GM03348 (cell line): ENCODE data around the gene NTM.

ENCODE experiments used
- DNase-seq: peaks from one replicate; pipeline ENCODE4 v3.0.0; 2012; ENCODE audit warnings: low spot score

NTM gene

GRCh38 chr11:131917634-131918384 is 547.4 kb downstream of the NTM start:
- DNase-seq = no peak

DNA sequence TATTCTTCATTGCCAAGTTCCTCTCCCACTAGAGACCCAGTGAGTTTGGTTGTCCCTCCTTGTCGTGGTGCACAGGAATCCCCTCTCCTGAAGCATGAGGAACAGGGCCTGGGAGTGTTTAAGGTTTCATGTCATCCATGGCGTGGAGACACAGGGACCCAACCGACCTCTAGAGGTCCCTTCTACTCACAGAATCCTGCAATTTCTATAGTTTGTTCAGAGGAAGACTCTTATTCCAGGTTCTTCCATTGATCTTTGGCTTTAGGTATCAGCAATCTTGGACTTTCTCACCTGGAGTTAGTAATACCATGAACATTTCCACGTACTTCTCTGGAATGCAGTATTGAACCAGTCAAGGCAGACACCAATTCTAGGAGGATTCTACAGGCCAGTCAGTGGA is 548.2 kb downstream of the NTM start:
- no peak for DNase-seq

- no peak for DNase-seq
Observed at GRCh38 chr11:131922220-131922619, 551.8 kb downstream of the NTM start.

GRCh38 chr11:131923309-131923708 is 552.9 kb downstream of the NTM start:
- no peak for DNase-seq

DNA sequence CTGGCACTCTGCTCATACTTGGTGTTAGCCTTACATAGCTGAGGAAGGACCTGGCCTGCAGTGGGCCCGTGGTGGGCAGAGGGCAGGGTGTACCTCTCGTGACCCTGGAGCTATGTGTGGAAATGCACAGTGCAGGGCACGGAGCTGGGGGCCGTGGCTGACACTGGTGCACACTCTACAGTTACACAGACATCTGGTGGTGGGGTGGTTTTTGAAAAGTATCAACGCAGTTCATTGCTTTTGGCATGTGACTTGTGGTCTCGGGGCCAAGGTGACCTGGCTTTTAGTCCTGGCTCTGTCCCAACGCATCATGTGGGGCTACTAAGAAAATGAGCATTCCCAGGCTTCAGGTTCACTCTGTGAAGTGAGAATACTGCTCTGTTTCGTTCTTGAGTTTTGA is 553.6 kb downstream of the NTM start:
- DNase-seq = no peak

DNA sequence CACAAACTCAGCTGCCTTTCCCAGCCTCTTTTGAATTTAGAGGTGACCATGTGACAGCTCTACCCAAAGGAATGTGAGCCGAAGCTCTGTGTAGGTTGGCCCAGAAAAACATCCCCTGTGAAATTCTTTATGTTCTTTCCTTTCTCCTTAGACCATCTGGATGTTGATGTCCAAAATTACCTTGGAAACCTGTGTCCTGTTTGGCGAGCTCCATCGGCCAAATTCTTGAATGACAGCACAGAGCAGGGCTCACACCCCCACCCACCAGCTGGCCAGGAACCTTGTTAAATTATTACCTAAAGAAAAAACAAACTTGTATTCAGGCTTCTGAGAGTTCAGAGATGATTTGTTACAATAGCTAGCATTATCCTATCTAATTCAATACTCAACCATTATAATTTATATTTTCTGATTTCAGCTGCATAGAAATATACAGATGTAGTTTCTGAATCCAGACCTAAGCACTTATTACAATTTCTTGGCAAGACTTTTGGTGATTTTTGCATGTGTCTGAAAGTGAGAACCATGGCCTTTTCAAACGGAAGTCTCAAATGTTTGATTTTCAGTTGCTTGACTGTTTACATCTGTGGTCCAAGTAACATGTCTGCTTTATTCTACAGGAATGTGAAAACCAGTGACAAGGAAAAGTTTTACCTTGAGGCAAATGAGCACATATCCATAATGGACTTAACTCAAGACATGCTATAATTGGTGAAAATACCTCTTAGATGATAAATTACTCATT is 554.2 kb downstream of the NTM start:
- peak; percentile 40 for DNase-seq

- DNase-seq = no peak
Observed at GRCh38 chr11:131925829-131926228, 555.4 kb downstream of the NTM start.

GRCh38 chr11:131928992-131929391 is 558.6 kb downstream of the NTM start:
- DNase-seq = no peak

DNA sequence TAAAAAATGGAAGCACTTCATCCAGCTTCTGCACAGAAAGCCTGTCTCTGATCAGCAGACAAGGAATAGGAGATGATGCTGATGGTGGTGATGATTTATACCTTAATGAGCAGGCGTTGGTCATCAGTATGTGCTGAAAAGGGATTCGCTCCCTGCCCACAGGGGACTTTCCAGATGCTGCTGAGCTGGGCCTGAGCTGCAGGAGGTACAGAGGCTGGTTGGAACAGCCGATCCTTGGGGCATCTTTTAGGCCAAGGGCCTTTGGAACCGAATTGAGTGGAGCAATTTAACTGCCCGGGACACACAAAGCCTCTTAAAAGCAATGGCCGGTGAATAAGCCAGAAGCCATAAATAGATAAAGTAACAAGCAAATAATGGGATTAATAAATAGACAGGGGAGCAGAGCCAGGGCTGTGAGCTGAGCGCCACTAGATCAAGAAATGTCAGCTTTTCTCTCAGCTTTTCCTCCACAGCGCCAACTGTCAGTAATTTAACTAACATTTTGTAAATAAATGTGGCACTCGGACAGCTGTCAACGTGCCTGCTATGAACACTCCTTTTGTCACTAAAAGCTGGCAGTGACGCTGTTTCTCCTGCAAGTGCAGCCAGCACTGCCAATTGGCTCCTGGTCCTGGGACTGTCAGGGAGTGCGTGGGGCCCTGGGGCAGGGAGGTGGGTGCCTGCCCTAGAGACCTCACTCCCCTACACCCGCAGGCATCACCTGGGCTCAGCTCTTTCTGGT is 562.3 kb downstream of the NTM start:
- no peak for DNase-seq

DNA sequence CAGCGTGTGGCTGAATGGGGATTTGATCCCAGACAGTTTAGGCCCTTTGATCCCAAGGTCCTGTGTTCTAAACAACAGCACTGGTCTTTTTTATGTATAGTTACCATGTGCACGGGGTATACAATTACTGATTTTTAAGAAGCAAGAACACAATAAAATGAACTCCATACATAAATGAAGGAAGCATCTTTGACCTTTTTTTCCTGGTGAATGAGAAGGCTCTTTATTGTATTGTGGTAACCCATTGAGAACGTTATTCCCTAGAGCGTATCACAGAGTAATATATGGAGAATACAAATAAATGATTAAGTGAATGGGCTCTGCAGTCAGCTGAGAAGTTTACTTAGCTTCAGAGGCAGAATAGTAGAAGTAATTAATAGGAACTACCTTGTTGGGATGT is 563.6 kb downstream of the NTM start:
- DNase-seq = no peak

- no peak for DNase-seq
Observed at GRCh38 chr11:131938351-131938751, 567.9 kb downstream of the NTM start.

GRCh38 chr11:131940126-131940525 is 569.7 kb downstream of the NTM start:
- DNase-seq = no peak

GRCh38 chr11:131942878-131943277 is 572.5 kb downstream of the NTM start:
- no peak for DNase-seq

- no peak for DNase-seq
Observed at GRCh38 chr11:131943295-131943694, 572.9 kb downstream of the NTM start.

- peak; percentile 44 for DNase-seq
Observed at GRCh38 chr11:131944736-131945135, 574.3 kb downstream of the NTM start.

GRCh38 chr11:131945706-131946105 is 575.3 kb downstream of the NTM start:
- no peak for DNase-seq

DNA sequence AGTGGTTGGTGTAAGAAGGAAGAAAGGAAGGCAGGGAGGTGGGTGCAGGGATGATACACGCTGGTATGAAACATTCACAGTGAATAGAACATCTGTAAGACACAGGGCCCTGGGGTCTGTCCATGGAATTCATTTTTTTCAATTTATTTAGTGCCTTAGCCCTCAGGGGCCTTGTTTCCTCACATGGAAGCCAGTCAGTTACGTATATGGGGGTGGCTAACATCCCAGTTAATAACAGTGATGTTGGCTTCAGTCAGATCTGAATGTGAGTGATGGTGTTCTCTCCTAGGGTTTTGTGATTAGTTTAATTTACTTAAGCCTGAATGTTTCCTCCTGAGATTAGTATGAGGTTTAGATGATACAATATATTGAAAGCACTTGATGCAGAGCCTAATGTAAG is 577.1 kb downstream of the NTM start:
- no peak for DNase-seq

DNA sequence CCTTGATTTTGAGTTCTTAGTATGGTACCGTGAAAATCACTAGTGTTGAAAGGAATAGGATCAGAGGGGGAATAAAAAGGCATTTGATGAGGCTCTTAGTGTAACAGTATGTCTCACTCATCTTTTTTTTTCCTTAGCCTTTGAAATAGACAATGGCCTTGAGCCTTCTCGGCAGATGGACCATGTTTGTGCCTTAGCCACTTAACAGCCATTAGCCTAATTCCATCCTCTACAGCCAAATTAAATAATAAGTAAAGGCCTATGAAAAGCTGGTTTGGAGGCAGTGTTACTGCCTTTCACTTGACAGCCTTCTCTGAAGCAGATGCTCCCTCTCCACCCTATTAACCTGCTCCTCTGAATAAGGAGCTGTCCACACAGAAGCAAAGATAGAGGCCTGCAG is 580.7 kb downstream of the NTM start:
- no peak for DNase-seq

GRCh38 chr11:131954146-131954545 is 583.7 kb downstream of the NTM start:
- DNase-seq = no peak

GRCh38 chr11:131955904-131956303 is 585.5 kb downstream of the NTM start:
- no peak for DNase-seq

GRCh38 chr11:131957201-131957600 is 586.8 kb downstream of the NTM start:
- no peak for DNase-seq

- no peak for DNase-seq
Observed at GRCh38 chr11:131957875-131958274, 587.5 kb downstream of the NTM start.

GRCh38 chr11:131962818-131963217 is 592.4 kb downstream of the NTM start:
- no peak for DNase-seq
